ENCODE measurements around the gene NCBP1.

The NCBP1 gene

GRCh38 chr9:97625620-97626019 lies 8.0 kb upstream of the NCBP1 start:
- DNase-seq (ENCODE audit: low read depth in 2 of 2), result no peak

DNA sequence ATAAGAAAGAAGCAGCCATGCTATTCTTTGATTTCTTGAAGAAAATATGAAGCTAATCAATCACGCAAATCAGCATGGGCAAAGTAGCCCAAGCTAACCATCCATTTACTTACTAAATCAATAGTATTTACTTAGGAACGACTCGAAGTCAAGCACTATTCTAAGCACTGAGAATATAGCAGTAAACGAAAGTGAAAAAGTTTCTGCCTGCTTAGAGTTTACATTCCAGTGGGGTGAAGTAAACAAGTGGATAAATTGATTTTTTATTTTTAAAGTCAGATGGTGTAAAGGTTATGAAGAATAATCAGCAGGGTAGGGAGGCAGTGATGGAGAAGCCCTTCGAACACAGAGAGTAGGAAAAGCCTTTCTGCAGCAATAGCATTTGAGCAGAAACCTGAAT lies 6.0 kb upstream of the NCBP1 start:
- DNase-seq (ENCODE audit: low read depth in 2 of 2), result no peak

GRCh38 chr9:97628668-97629067 lies 5.0 kb upstream of the NCBP1 start:
- no peak for DNase-seq (ENCODE audit: low read depth in 2 of 2)

GRCh38 chr9:97629156-97629555 lies 4.5 kb upstream of the NCBP1 start:
- no peak for DNase-seq (ENCODE audit: low read depth in 2 of 2)

DNA sequence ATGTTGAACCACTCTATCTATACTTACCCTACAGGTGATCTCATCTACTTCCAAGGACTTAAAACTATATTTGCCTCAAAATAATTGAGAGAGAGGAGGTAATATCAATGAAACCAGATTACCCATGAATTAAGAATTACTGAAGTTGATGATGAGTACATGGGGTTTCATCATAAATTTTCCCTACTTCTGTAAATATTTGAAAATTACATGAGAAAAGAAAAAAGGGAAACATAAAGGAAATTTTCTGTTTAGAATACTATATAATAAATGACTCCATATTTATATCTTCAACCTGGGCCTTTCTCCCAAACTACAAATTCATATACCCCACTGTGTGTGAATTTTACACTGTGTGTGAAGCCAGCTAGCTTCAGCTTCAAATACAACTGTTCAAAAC lies 3.0 kb upstream of the NCBP1 start:
- no peak for DNase-seq (ENCODE audit: low read depth in 2 of 2)

DNA sequence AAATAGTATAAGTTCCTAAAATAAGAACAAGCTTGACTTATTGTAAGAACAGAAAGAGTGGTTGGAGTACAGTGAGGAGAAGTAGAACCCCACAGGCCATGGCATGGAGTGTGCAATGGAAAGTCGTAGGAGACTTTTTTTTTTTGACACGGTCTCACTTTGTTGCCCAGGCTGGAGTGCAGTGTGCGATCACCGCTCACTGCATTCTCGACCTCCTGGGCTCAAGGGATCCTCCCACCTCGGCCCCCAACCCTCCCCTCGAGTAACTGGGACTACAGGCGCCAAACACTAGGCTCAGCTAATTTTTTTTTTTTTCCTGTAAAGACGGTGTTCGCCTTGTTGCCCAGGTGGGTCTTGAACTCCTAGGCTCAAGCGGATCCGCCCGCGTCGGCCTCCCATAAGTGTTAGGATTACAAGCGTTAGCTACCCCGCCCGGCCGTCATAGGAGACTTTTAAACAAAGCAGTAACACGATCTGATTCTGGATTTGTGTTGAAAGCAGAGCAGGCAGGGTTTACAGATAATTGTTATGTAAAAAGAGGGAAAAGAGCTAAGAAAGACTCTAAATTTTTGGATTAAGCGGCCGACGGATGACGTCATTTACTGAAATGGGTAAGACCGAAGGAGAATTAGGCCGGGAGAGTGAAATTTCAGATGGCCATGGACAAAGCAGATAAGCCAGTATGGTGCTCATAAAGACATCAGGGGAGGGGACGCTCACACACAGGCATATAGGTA lies 1.2 kb upstream of the NCBP1 start:
- DNase-seq (ENCODE audit: low read depth in 2 of 2), result no peak

DNA sequence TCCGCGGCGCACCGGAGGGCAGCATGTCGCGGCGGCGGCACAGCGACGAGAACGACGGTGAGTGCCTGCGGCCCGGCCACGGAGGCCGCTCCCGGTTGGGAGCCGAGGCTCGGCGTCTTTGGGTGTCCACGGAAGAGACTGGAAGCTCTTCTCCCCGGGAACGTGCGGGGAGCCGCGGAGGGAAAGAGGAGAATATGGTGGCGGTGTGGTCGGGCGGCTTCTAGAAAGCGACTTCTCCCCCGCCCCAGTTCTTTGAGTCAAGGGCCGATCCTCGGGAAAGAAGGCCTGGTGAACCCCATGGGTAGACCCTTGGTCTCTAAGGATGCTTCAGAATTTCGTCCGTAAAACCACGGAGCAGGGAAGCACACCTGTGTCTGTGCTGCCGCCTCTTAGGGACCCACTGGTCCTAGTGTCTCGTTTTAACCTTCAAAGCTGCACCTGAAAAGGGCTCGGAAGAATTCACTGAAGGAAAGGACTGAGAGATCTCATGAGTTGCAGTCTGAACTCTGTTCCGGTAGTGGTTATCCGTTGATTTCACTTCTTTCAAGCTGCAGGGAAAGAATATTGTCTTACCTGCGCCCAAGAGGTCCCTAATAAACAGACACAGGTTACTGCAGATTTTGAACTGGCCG lies 354 bp downstream of the NCBP1 start:
- DNase-seq (ENCODE audit: low read depth in 2 of 2), result no peak

DNA sequence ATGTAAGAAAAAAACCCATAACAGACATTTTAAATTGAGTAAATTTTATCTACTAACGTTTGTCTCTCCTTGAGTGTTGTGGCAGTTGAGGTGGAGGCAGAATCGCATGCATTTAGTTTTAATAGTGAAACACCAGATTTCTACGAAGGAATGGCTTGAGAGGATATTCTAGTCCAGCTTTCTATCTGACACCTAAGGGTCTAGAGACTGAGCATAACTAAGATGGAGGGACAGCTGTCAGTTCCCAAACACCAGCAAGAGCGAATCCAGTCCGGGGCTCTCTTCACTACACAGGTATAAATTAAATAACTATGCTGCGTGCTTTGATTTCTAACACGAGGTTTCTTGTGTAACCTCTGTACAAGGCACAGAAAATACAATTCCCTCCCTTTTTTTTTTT lies 1.4 kb downstream of the NCBP1 start:
- DNase-seq (ENCODE audit: low read depth in 2 of 2), result no peak

GRCh38 chr9:97636903-97637302 lies 3.3 kb downstream of the NCBP1 start:
- DNase-seq (ENCODE audit: low read depth in 2 of 2), result no peak

- DNase-seq (ENCODE audit: low read depth in 2 of 2), result no peak
Measured at GRCh38 chr9:97638666-97639065, 5.0 kb downstream of the NCBP1 start.

GRCh38 chr9:97640325-97640724 lies 6.7 kb downstream of the NCBP1 start:
- DNase-seq (ENCODE audit: low read depth in 2 of 2), result no peak

DNA sequence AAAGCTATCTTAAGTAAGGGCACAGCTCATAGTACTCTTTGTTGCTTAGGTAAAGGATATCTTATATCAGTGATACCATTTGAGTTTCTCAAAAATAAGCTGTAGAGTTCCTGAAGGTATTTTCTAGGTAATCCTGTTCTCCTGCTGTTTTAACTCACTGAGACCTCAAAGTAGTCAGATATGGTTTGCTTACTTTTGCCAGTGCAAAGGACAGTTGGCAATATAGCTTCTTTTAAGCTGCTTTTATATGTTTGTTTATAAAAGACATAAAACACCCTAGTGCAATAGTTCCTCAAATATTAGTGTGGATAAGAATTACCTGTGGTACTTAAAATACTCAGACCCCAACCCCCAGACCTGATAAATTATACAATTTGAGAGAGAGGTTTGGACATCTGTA lies 12.1 kb downstream of the NCBP1 start:
- DNase-seq (ENCODE audit: low read depth in 2 of 2), result no peak

GRCh38 chr9:97647996-97648395 lies 14.4 kb downstream of the NCBP1 start:
- DNase-seq (ENCODE audit: low read depth in 2 of 2), result no peak

GRCh38 chr9:97651646-97652045 lies 18.0 kb downstream of the NCBP1 start:
- DNase-seq (ENCODE audit: low read depth in 2 of 2), result no peak

GRCh38 chr9:97658707-97659106 lies 25.1 kb downstream of the NCBP1 start:
- no peak for DNase-seq (ENCODE audit: low read depth in 2 of 2)

GRCh38 chr9:97659771-97660170 lies 26.1 kb downstream of the NCBP1 start:
- DNase-seq (ENCODE audit: low read depth in 2 of 2), result no peak

DNA sequence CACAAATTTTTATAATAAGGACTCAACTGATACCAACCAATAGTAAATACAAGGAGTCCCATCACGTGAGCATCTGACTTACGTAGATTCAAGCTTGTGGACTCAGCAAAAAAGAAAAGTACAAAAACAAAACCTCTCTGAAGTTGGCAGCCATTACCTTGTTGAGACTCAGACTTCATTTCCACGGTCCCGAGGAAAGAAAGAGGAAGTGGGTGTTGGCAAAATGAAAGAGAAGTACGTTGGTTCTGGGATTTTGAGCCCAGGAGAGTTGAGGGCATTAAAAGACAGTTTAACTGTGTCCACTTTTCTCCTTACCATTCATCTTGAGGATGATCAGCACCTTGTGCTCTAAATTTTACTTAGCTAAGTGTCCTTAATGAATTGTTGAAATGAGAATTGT lies 26.7 kb downstream of the NCBP1 start:
- DNase-seq (ENCODE audit: low read depth in 2 of 2), result no peak

DNA sequence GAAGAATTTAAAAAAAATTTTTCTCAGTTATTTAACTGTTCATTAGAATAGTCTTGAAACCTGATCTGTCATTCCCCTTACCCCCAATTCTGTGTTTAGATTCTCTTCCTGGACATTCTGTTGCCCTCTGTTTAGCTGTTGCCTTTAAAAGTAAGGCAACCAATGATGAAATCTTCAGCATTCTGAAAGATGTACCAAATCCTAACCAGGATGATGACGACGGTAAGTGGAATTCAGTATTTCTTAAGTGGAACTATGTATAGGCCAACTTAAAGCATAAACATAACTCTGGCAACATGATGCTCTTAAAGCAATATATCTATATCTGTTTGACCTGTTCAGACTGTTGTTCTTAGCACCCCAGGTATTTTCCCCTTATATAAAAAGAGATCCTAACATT lies 27.2 kb downstream of the NCBP1 start:
- DNase-seq (ENCODE audit: low read depth in 2 of 2), result no peak

DNA sequence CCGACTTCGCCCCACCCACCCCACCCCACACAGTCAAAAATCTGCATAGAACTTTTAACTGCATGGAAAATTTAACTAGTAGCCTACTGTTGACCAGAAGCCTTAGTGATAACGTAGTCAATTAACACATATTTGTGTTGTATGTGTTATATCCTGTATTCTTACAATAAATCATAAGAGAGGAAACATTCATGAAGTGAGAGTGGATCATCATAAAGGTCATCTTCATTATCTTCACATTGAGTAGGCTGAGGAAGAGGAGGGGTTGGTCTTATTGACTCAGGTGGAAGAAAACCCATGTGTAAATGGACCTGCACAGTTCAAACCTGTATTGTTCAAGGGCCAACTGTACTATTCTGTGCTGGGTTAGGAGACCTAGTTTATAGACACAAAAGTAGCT lies 32.1 kb downstream of the NCBP1 start:
- no peak for DNase-seq (ENCODE audit: low read depth in 2 of 2)

DNA sequence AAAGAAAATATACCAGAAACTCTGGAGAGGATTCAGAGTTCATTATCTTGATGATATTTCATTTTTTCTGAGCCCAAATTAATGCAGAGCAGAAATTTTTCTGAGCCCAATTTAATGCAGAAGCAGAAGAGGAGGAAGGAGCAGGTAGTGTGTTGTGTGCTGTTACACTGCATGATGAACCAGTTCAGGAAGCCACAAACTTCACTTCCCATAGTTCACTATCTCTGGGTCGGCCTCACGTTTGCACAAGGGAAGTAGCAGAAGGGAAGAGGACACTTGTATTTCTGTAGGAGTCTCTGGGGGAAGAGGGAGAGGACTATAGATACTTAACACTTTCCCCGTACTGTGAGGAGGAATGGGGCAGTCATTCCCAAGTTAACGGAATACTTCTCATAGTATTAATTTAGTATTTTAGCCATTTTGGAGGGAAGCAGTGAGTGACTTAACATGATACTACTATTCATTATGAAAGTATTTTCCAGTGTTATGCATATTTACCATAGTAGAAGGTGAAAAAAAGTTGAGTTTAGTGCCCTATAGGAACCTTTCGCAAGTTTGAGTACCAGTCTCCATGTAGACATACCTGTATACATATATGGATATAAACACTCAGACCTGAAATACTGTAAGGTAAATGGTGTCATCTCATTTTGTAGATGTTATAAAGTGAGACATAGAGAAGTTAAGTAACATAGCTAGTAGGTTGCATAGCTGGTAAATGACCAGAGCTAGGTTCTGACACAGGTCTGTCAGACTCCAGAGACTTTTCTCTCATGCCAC lies 33.5 kb downstream of the NCBP1 start:
- DNase-seq (ENCODE audit: low read depth in 2 of 2), result no peak

- DNase-seq (ENCODE audit: low read depth in 2 of 2), result no peak
Measured at GRCh38 chr9:97668485-97668884, 34.9 kb downstream of the NCBP1 start.

GRCh38 chr9:97670586-97670985 lies 37.0 kb downstream of the NCBP1 start:
- no peak for DNase-seq (ENCODE audit: low read depth in 2 of 2)

- DNase-seq (ENCODE audit: low read depth in 2 of 2), result no peak
Measured at GRCh38 chr9:97672403-97672802, 38.8 kb downstream of the NCBP1 start.
